ENCODE results near the gene GRB10. TPM values are rescaled to one million over a fixed set of nuclear protein-coding genes. Genes with fewer than 3 reads are reported as not detected.
"Not testable (repeated sequence)": the region's sequence is repeated elsewhere in the genome, so short reads cannot be mapped to it uniquely, and the experiment has no call there.

GRB10 gene
- total RNA-seq, 2 experiments from 2014 or later: 0.42 to 0.78 TPM

DNA sequence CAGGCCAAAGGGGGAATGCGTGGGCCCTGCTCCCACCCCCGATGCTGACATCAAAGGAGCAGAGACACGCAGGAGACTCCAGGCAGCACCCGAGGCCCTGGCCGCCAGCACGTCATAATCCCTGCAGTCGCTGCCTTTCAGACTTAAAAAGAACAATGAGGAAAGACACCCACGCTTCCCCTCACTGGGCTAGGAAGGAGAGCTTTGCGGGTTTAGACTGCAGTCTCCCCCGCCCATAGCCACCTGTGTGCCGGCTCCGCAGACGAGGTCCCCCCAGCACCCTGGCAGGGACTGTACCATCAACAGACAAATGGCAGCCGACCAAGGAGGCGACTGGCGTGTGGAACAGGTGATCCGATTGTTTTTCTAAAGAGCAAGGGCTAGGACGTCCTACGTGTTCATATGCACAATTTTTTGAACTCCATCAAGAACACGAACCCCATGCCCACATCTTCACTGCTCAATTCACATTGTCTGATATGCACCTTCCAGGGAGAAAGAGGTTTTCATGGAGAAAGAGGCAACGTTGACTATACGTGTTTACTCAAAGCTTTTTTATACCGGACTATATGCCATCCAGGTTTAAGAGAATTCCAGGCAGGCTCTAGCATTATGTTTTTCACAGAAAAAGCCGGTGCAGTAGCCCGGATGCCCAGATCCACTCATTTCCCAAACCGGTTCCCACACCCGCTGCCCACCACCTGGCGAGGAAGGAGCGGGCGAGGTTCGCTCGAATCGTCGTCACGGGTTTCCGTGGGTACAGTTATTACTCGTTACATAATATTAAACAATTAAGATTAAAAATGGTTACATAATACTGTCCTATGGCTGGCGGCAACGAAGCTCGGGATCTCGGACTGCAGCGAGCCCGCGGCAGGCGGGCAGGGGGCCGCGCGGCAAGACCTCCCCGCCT, 1.1 kb downstream of the GRB10 start:
- CTCF ChIA-PET: no interaction called here
- POLR2A ChIA-PET: no interaction called here

DNA sequence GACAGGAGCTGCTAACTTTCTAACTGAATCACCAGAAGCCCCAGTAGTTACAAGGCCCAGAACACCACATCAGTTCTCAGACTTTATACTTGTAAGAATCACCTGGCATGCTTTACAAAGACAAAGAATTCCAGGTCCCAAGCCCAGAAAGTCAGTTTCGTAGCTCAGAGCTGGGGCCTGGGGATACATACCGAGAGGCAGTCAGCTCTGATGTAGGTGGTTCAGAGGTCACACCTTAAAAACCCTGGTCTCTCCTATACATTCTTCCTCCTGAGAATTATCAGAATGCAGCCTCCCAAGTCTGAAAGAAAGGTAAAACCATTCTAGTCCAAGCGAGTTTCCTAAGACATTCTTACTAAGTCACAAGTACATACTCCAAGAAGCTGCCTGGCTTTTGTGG, 2.3 kb downstream of the GRB10 start:
- ChIA-PET POLR2A (no interaction called here), CTCF (no interaction called here)

DNA sequence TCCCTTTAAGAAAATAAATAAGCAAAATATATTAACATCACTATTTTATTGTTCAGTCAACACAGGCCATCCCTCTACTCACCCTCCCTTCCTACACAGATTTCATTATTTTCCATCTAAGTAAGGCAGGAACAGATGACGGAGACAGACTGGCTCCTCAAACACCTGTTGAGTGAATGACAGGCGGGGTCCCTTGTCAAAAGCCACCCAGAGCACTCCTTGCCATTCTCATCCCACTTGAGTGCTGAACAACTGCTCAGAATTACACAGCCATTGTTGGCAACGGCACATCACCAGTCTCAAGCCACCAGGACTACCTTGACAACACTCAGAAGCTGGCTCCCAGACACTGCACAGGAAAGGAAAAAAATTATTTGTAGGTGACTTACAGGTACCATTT, 3.3 kb downstream of the GRB10 start:
- POLR2A ChIA-PET: no interaction called here
- CTCF ChIA-PET: no interaction called here

DNA sequence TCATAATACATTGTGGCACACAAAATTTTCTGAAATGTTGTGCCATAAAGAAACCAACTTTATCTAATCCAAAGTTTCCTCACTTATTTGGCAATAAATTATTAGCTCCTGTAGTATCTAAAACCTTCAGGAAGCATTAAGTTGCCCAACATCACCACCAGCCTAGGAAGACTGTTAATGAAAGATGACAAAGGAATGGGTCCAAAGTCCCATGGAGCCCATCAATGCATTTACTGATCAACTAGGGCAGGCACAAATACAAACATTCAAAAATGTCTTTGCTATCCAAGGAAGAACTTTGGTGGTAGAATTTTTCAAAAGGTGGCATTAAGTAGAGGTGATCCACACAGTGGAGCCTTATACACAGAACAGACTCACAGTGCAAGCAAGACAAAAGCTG, 4.5 kb downstream of the GRB10 start:
- POLR2A ChIA-PET: no interaction called here
- CTCF ChIA-PET: no interaction called here

DNA sequence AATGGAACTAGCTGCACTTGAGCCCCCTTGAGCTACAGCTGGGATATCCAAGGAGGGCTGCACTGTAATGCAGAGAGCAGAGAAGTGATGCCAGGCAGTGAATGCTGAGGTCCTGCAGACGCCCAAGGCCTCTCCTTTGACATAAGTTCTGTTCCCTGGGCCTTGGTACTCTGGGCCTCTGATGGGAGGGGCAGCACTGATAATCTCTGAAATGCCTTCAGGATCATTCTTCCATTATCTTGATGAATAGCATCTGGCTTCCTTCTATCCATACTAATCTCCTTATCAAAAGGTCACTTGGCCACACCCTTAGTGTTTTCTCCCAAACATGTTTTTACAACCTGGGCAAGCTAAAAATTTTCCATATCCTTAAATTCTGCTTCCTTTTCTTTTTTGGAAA, 6.9 kb downstream of the GRB10 start:
- CTCF ChIA-PET: interaction anchor here (0.6 kb wide), 1 partner anchor 22 kb away, joined by 3 read pairs; no protein-coding TSS in a partner anchor
- POLR2A ChIA-PET: no interaction called here

DNA sequence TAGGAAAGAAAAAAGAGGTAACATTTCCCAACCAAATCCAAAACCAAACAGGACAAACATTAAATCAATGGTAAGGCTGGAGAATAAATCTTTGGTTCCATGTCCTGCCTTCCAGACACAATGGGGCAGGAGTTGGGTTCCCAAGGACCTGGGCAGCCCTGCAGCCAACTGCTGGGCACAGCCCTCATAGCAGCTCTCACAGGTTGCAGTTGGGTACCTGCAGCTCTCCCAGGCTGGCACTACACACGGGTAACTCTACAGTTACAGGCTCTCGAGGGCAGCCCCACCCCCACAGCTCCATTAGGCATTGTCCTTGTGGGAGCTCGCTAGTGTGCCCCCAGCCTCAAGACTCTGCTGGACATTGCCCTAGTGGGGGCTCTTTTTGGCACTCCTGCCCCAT, 7.5 kb downstream of the GRB10 start:
- CTCF ChIA-PET: interaction anchor here (0.6 kb wide), 1 partner anchor 21 kb away, joined by 3 read pairs; no protein-coding TSS in a partner anchor
- POLR2A ChIA-PET: no interaction called here

DNA sequence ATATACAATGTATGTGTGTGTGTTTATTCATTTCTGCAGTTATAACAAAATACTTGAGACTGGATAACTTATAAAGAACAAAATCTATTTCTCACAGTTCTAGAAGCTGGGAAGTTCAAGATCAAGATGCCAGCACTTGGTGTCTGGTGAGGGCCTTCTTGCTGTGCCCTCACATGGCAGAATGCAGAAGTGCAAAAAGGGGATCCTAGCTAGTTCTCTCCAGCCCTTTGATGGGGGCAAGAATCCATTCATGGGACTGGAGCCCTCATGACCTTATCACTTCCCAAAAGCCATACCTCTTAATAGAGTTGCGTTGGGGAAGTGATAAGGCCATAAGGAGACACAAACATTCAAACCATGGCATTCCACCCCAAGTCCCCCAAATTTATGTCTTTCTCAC, 8.4 kb downstream of the GRB10 start:
- POLR2A ChIA-PET: no interaction called here
- CTCF ChIA-PET: no interaction called here

DNA sequence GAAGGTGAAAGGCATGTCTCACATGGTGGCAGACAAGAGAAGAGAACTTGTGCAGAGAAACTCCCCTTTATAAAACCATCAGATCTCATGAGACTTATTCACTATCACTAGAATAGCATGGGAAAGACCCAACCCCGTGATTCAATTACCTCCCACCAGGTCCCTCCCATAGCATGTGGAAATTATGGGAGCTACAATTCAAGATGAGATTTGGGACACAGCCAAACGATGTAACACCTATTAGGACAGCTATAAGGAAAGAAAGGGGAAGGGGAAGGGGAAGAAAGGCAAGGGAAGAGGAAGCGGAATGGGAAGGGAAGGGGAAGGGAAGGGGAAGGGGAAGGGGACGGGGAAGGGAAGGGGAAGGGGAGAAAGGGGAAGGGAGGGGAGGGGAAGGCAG, 9.6 kb downstream of the GRB10 start:
- POLR2A ChIA-PET, CTCF ChIA-PET: not testable (repeated sequence)

DNA sequence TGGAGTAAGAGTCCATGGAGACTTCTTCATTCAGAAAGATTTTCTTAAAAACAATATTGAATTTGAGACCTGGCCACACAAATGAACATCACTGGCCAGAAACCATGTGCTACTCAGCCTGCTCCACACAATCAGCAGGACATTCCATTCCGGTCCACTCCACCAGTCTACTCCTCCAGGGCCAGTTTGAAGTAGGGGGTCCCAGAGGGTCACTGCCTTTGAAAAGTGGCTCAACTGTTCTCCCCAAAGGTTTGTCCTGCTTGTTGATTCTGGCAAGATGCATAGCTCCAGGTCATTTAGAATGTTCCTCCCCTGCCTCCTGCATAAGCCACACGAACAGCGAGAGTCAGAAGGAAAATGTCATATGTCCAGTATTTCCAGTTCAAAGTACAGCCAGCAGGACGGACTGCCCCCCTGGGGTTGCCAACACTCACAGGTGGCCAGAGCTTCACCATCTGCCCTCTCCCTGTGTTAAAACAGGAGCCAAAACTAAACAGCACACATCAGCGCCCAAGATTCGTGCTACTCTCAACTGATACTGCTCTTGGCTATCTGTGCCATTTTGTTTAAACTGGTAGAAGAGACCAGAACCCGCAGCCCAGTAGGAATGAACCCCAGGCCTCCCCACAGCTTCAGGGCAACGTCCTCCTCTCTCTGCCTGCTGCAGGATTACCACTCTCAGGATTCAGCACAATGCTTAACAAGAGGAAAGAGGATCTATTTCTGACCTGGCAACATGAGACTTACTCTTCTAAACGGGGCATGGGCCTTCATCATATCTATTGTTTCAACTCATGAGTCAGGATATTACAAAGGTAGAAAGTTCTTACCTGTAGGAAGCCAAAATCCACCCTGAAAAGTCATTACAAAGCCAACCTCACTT, 11.3 kb downstream of the GRB10 start:
- CTCF ChIA-PET: interaction anchor here (0.6 kb wide), 1 partner anchor 105 kb away, joined by 5 read pairs; no protein-coding TSS in a partner anchor
- POLR2A ChIA-PET: no interaction called here

DNA sequence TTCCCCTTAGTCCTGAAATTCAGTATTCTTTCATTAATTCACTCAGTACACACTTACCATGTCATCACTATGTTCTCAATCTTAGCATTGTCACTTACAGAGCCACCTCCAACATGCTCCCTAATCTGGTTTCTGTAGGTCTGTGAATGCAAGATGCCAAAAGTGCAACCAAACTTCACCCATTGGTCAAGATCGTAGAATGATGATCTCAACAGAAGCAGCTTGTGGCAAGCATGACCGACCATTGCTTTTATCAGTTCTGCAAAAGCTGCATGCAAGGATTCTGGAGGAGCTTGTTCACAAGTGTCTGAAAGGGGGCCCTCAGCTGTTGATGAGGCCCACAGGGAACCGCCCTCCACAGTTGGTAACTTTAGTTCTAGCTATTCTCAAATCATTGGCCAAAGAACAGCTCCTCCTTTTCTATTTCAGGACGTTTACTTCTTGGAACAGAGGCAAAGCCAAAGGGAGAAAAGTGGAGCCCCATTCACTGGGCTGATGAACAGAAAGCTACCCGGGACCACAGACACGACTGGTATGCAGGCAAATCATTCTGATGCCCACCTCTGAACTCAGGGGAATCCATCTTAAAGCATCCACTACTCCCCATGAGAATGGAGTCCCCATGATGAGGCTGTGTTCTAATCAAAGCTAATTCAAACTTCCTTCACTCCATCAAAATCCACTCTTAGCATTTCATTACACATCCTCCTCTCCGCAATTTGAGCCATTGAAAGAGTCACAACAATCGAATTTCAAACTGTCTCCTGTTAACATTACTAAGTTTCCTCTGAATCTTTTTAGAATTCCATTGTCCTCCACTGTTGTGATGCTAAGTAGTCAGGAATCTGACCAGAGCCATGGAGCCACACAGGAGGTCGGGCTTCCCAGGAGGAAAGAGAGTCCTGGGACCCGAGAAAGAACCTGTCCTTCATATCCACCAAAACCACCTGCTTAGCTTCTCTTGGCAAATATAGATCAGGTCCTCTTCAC, 13.9 kb downstream of the GRB10 start:
- ChIA-PET CTCF (no interaction called here), POLR2A (no interaction called here)

DNA sequence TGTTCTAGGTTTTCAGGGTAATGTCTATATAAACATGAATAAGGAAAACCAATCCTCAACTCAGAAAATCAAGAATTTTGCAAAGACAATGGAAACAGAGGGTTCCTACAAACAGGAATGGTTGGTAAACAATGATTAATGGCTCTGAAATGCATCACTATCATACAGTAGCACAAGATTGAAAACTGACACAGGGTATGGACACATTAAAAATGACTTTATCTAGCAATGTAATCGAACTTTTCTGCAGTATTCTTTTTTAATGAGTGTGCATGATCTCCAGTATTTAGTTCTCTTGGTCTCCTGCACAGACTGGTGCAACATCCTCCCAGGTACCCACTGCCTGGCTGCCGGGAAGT, 15.9 kb downstream of the GRB10 start:
- POLR2A ChIA-PET: no interaction called here

DNA sequence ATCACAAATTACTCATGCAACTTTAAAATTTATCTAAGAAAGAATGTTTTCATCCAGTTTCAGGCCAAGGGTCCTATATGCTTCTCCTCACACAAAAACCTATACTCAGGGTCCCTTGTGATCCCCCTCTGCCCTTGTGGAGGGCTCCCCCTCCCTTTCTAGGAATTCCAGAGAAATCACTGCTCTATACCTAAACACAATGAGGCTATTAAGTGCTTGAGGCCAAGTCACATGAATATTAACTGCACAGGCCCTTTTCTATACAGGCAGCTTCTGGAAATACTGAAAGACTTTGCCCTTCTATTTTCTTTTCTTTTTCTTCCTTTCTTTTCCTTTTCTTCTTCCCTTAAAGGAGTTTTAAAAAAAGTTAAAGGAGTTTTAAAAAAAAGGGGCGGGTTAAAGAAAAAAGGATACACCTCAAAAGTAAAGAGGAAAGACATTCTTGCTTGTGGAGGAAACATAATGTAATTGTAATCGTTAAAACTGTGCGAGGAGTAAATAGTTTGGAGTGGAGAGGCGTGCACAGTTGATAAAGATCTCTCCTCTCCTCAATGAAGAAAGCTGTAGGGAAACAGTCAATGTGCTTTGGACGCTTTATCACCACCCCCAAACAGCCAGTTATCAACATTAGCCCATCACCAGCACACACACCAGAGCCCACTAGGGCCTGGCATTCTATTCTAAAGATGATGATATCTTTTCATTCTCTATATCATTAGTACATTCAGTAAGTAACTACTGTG, 16.4 kb downstream of the GRB10 start:
- ChIA-PET POLR2A (no interaction called here), CTCF (no interaction called here)

More for the DNA sequence above, 15.9 kb downstream of the GRB10 start:
- CTCF ChIA-PET: no interaction called here

DNA sequence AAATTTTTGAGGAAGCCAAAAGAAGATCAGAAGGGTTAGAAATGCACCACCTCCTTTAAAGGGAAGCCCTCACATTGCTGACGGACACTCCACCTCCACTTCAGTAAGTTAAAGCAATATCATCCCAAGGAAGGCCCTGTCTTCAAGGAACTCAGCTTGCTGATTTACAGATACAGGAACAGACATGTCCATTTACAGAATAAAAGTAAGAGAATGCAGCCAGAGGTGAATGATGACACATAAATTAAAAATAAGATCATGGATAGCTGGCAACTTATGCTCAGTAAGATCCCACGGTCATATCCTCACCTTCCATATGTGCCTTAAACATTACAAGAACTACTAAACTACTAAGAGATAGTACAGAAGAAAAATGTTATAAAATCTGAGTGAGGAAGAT, 20.4 kb downstream of the GRB10 start:
- CTCF ChIA-PET: no interaction called here
- POLR2A ChIA-PET: no interaction called here

DNA sequence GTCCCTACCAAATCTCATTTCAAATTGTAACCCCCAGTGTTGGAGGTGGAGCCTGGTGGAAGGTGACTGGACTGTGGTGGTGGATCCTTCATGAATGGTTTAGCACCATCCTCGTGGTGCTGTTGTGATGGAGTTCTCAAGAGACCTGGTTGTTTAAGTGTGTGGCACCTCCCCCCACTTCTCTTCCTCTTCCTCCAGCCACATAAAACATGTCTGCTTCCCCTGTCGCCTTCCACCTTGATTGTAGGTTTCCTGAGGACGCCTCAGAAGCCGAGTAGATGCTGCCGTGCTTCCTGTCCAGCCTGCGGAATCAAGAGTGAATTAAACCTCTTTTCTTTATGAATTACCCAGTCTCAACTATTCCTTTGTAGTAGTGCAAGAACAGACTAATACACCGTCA, 21.0 kb downstream of the GRB10 start:
- POLR2A ChIA-PET: no interaction called here
- CTCF ChIA-PET: no interaction called here

DNA sequence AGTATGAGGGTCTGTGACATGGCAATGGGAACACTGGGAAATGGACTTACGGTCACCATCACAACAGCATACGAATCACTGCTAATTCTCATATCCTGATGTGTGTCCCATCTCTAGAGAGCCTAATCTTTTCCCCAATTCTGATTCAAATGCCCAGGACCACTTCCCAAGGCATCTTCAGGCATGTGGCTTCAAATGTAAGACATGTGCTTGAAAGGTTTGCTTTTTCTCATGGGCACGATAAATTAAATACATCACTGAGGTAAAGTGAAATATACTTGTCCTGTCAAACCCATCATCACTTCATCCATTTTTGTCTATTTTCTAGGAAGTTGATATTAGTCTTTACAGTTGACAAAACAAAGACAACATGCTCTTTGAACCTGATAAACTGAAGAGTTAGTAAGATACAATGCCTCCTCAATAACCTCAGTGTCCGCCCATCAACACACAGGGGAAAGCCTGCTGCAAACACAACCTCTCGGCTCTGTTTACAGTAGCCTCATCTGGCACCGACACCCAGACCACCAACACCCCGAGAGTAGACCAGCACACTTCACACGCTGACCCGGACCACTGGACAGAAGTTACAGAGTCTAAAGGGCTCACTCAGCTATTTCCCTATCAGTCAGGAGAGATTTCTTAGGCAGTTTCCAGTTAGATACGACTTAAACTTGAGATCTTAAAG, 24.8 kb downstream of the GRB10 start:
- ChIA-PET POLR2A (no interaction called here), CTCF (no interaction called here)

DNA sequence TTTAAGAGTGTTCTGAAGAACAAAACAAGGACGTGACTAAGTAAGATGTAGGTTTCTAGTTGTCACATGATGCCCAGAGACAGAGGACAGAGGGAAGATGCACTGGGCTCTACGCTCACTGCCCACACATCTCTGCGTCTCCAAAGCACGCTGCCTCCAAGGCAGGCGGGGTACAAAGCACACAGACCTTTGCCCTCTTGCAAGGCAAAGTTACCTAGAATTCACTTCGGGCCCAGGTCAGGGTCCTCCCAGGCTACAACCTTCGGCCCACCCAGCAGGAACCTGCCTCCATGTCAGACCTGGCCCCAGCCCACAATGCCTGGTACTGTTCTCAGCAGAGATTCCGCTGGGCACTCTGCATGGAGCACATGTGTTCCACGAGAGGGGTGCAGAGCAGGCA, 26.5 kb downstream of the GRB10 start:
- ChIA-PET CTCF (no interaction called here), POLR2A (no interaction called here)

DNA sequence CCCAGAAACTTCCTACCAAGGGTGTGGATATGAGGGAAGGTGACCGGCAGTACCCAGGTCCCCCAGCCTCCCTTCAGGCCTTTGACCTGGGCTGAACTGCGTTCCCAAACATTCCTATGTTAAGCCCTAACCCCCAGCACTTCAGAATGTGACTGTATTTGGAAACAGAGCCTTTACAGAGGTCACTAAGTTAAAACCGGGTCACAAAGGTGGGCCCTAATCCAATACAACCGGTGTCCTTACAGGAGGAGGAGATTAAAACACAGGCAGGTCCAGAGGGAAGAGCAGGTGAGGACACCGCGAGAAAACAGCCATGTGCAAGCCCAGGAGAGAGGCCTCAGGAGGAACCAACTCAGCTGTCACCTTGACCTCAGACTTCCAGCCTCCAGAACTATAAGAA, 28.0 kb downstream of the GRB10 start:
- POLR2A ChIA-PET: no interaction called here
- CTCF ChIA-PET: no interaction called here

DNA sequence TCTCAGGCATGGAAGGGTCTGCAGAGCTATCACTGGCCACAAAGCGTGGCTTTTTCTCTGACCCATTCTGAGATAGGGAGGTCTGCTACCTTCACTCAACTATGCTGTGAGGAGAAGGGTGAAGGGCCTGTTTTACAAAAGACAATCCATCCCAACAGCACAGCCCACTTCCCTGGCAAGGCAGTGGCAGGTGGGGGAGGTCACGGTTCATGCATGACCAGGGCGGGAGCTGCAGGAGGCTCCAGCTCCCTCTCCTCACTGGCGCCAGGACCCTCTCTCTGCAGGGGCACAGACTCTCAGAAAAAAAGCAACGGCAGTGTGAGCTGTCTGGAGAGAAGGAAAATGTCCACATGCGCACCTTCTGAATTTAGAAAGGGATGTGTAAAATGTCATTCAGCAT, 28.5 kb downstream of the GRB10 start:
- POLR2A ChIA-PET: no interaction called here
- CTCF ChIA-PET: interaction anchor here (0.6 kb wide), 1 partner anchor 21 kb away, joined by 3 read pairs; no protein-coding TSS in a partner anchor

DNA sequence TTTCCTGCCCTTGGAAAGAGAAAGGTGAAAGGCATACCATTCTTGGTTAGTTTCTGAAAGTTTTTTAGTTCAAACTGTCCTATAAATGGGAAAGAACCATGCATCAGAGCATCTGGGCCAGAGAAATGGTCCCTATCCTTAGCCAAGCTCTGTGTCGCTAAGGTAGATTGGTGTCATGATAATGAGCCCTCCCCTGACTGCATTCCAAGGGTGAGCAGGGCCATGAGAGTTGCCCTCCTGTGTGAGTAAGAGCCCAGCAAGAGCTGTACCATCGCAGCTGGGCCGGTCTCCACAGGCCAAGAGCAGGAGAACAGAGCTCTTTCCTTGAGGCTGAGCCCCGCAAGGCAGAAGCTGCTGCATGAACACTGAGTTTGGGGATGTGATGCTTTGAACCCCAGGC, 30.3 kb downstream of the GRB10 start:
- CTCF ChIA-PET: no interaction called here

More for the DNA sequence above, 30.3 kb downstream of the GRB10 start:
- POLR2A ChIA-PET: no interaction called here

Measured in activated CD8-positive, alpha-beta memory T cell treated with anti-CD3 and anti-CD28 coated beads for 36 hours (primary cell).